Fibroblast of pulmonary artery (primary cell): ENCODE data around the gene PIKFYVE.
"Not testable (repeated sequence)": the region's sequence is repeated elsewhere in the genome, so short reads cannot be mapped to it uniquely, and the experiment has no call there.

Experiments used
- DNase-seq: peaks from one replicate; pipeline ENCODE4 v3.0.0-alpha.2; 2010; ENCODE audit warnings: low read depth
- H3K4me3 ChIP-seq: replicated peaks from 2 replicates; pipeline ENCODE4 v1.5.1; 2011; ENCODE audit warnings: low read depth, mild to moderate bottlenecking, control low read depth, low read length, moderate library complexity
- CTCF ChIP-seq: IDR thresholded peaks from 2 replicates; pipeline ENCODE4 v1.5.1; 2011; ENCODE audit warnings: mild to moderate bottlenecking, control low read depth, low read length, inconsistent platforms; ENCODE audit errors: missing control alignments

The PIKFYVE gene

DNA sequence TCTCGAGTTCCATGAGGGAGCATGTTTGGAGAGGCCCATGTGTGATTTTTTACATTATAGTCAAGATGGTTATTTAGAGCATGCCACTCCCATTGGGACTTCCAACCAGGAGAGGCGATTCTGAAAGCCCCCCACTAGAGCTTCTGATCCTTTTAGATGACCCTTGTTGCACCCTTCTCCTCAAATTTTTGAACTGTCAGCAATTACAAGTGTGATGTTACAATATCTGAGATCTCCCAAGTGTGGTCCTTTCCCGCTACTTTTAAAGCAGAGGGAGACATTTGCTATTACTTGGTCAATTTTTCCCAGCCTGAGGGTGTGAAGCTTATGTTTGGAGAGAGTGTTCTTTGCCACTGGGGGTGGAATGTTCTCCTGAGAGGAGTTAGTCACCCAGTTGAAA, 123.9 kb downstream of the PIKFYVE start:
- DNase-seq, result no peak
- no peak for TF ChIP-seq CTCF
- no peak overlapping the region for H3K4me3 ChIP-seq

DNA sequence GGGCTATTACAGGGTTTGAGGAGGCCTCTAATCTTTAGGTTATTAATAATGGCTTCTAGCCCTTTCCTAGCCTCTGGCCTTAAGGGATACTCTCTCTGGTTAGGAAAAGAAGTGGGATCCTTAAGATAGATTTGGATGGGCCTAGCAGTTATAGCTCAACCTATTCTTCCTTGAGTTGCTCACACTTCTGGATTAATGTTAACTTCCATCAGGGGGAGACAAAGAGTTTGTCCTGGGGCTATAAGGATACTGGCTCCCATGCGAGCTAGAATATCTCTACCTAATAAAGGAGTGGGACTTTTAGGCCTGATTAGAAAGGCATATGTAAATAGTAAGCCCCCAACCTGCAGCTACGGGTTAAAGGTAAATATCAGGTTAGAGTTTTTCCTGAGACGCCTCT, 126.2 kb downstream of the PIKFYVE start:
- no peak overlapping the region for H3K4me3 ChIP-seq
- peak; percentile 25 for TF ChIP-seq CTCF
- peak; percentile 10 for DNase-seq

DNA sequence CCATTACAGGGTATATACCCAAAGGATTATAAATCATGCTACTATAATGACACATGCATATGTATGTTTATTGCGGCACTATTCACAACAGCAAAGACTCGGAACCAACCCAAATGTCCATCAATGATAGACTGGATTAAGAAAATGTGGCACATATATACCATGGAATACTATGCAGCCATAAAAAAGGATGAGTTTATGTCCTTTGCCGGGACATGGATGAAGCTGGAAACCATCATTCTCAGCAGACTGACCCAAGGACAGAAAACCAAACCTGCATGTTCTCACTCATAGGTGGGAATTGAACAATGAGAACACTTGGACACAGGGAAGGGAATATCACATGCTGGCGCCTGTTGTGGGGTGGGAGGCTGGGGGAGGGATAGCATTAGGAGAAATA, 130.7 kb downstream of the PIKFYVE start:
- not testable (repeated sequence) for H3K4me3 ChIP-seq, DNase-seq

GRCh38 chr2:208399201-208399600, 133.1 kb downstream of the PIKFYVE start:
- no peak overlapping the region for H3K4me3 ChIP-seq
- no peak for TF ChIP-seq CTCF
- DNase-seq, result no peak

DNA sequence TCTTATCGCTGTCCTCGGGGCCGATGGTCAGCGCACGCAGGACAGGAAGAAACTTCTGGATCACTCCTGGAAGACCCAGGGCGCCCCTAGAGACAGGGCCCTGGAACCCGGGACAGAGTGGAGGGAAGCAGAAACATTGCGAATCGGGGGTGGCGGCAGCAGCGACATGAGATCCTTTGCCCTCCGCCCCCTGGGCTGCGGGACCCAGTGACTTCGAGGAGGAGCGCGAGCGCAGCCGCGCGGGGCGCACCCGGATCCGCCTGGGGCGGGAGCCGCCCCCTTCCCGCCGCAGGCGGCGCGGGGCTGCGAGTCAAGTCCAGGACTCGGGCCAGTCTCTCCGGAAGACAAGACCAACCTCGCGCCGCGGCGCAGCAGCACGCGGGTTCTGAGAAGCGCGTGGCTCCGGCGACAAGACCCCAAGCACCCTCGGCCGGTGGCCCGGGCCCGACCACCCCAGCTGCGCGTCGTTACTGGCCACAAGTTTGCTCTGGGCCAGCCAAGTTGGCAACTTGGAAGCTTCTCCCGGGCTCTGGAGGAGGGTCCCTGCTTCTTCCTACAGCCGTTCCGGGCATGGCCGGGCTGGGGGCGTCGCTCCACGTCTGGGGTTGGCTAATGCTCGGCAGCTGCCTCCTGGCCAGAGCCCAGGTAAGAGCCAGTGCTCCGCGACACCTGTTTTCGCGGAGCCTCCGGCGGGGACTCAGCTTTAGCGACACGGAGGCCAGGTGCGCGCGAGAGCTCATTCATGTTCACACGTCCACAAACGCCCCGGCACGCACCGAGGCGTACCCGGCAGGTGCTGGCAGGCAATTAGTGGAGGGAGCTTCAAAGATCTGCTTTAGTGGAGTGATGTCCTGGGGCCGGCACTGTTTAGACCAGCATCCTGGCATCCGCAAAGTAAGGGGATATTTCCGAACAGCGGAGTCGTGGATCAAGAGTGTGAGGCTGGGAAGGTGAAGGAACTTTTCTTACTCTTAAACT, 140.7 kb downstream of the PIKFYVE start, which contains the start of gene PTH2R:
Gene PTH2R (plus strand): TSS at position 319 of the 978 bp plus-strand sequence. CDS start 252 bp downstream, at position 571.
- TF ChIP-seq CTCF, result no peak
- H3K4me3 ChIP-seq, result no peak within 1 kb of the TSS
- no peak for DNase-seq

DNA sequence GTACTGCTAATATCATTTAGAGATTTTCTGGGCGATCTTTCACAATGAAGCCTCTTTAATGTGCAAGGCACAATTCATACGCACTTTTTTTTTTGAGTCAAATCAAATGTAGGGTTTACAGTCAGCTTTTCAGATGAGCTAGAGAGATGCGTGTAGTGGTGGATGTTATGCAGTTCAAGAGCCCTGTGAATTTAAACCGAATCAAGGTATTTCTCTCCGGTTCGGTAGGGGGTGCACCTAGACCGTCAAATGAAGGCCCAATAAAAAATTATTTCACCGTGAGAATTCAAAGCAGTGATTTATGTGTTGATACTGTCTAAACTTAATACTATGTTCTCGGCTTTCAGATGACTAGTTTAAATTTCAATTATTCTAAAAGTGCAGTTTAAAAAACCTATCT, 141.6 kb downstream of the PIKFYVE start:
- DNase-seq, result peak; percentile 35
- TF ChIP-seq CTCF, result peak; percentile 20
- H3K4me3 ChIP-seq, result no peak overlapping the region
